ENCODE measurements around the gene ZNFX1. TPM values are rescaled to one million over a fixed set of nuclear protein-coding genes. Genes with fewer than 3 reads are reported as not detected.

The ZNFX1 gene
- 10.1 and 10.8 TPM in 2 replicates for total RNA-seq

GRCh38 chr20:49278036-49278817 is at the start of gene ZNFX1:
Gene ZNFX1 (minus strand): TSS chr20:49278057. CDS start chr20:49275839, 2,218 bp downstream.

DNA sequence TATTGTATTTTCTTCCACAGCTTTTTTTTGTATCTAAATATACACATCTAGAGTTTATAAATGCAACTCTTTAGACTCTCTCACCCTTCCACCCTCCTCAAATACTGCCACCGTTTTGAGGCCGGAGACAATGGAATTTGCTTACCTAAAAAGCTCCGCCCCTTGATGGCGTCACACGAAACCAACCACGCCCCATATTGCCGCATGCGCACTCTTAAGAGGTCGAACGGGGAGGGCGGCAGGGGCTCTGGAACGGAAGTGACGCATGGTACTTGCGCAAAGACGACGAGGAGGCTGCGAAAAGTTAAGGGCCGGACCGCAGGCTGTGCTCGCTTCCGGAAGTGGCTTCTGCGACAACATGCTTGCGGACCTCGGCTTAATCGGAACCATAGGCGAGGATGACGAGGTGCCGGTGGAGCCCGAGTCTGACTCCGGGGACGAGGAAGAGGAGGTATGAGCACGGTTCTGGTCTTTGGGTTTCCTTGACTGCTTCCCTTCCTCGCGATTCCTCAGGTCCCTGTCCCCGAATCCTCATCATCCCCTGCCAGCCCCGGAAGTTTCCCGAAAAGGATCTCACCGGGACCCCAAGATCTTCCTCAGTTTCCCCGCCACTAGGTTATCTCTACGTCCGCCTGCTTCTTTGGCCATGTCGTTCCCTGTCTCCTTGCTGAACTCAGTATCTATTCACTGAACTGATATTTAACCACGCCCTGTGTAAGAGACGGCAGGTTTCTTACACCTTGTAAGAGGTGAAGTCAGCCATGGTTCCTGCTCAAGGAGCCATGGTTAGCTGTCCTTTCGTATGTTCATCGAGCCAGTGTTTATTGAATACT is 58.5 kb downstream of the ZNFX1 start, which contains the start of gene DDX27:
TSS of gene DDX27 (plus strand) at position 326 of the 833 bp plus-strand sequence. CDS start at position 359, 33 bp downstream.

Other genes starting within 250 kb of the ZNFX1 start
- gene CSE1L, start 231.7 kb downstream of the ZNFX1 start, total RNA-seq = 126 and 139 TPM in 2 replicates
- gene STAU1, start 89.7 kb downstream of the ZNFX1 start, total RNA-seq = 37.9 and 46.7 TPM in 2 replicates
- gene DDX27, start 58.6 kb downstream of the ZNFX1 start, total RNA-seq = 23.2 and 25.1 TPM in 2 replicates
- gene KCNB1, start 204.6 kb upstream of the ZNFX1 start, total RNA-seq = not detected in 2 replicates

Measured in bronchus fibroblast of lung (primary cell).